ENCODE results near the gene A4GALT. TPM values are rescaled to one million over a fixed set of nuclear protein-coding genes. Genes with fewer than 3 reads are reported as not detected.

A4GALT gene
- total and polyA plus RNA-seq, 2 of the 13 experiments (the other 11 are each of a cell fraction or from before 2014, with no cell fraction given) = 0.09 to 1.1 TPM

DNA sequence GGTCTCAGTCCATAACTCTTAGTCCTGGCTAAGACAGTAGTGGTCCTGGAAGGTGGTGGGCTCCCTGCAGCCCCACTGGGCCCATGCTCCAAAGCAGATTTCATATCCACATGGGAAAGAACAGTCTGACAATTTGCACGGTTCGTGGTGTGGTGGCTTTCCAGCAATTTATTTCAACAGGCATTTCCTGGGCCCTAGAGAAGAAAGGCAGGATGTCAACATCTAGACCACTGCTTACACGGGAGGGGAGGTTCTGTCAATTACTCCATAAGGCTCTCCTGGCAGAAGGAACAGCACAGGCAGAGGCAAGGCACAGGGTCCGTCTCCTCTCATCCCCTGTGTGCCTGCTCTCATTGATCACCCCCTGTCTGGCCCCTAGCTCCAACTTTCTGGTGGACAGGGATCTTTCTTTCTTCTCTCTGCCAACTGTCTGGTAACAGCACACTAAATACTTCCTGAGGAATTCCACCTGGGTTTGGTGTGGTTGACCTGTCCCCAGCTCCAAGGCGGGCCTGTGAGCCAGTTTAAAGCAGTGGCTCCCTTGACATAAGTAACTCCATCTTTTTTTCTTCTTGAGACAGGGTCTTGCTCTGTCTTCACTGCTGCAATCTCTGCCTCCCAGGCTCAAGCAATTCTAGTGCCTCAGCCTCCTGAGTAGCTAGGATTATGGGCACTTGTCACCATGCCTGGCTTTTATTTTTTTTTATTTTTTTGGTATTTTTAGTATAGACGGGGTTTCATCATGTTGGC lies 5.1 kb upstream of the A4GALT start:
- DNase-seq (ENCODE audit: low spot score) = no peak
- WGBS (ENCODE audit: low lambda C conversion rate) = 25% methylated on average over 2 of the region's 6 CpGs
- no TSS peak for BruUV-seq (replicated peaks)
- POLR2A ChIA-PET = no interaction called here
- Histone ChIP-seq H3K79me2 (ENCODE audit: insufficient read depth, low read length) (no peaks in the 10 kb centered on the region), H2AFZ (ENCODE audit: low read length) (no peak overlapping the region), H3K9me3 (ENCODE audit: low read length) (no peaks in the 10 kb centered on the region), H3K4me3 (replicated peaks in 1 of 3; ENCODE audit: insufficient read depth in 1 of 3, low read depth in 2 of 3, low read length in 3 of 3) (no peak overlapping the region), H4K20me1 (ENCODE audit: insufficient read depth, low read length) (no peaks in the 10 kb centered on the region), H3K9ac (ENCODE audit: insufficient read depth, low read depth, low read length) (no peak overlapping the region), H3K4me1 (ENCODE audit: insufficient read depth, low read length) (peaks cover 28% of the 10 kb centered on the region), H3K4me2 (ENCODE audit: low read depth, low read length) (no peak overlapping the region), H3K36me3 (replicated peaks in 1 of 2; ENCODE audit: control insufficient read depth in 1 of 2, insufficient read depth in 2 of 2, low read length in 2 of 2) (no peaks in the 10 kb centered on the region), H3K27me3 (ENCODE audit: control insufficient read depth in 1 of 2, insufficient read depth in 2 of 2, low read length in 2 of 2) (peaks cover 3 to 46% of the 10 kb centered on the region in 2 experiments), H3K27ac (ENCODE audit: extremely low read length, insufficient read depth, low read length) (no peak overlapping the region)
- in situ Hi-C loops (cut with HindIII; ENCODE audit: extremely low pct_ligation_motif_present, low pct_unique_long_range_greater_than_20kb) = no loop called here
- intact Hi-C loops (cut with micrococcal nuclease; ENCODE audit: unreplicated experiment) = no loop called here
- no peak for ATAC-seq
- TF ChIP-seq TP53 (CRISPR knock-in tag; conservative IDR thresholded peaks at IDR 0.05) (no peak), ZNF670 (CRISPR knock-in tag; IDR thresholded peaks at IDR 0.05; ENCODE audit: borderline replicate concordance) (no peak), ZNF326 (CRISPR knock-in tag; IDR thresholded peaks at IDR 0.05; ENCODE audit: borderline replicate concordance) (no peak), ZNF775 (CRISPR knock-in tag; IDR thresholded peaks at IDR 0.05; ENCODE audit: borderline replicate concordance) (no peak), SMAD3 (CRISPR knock-in tag; IDR thresholded peaks at IDR 0.05) (no peak), ZNF354B (CRISPR knock-in tag; IDR thresholded peaks at IDR 0.05) (no peak)
- TF ChIP-seq, protein P1, sequence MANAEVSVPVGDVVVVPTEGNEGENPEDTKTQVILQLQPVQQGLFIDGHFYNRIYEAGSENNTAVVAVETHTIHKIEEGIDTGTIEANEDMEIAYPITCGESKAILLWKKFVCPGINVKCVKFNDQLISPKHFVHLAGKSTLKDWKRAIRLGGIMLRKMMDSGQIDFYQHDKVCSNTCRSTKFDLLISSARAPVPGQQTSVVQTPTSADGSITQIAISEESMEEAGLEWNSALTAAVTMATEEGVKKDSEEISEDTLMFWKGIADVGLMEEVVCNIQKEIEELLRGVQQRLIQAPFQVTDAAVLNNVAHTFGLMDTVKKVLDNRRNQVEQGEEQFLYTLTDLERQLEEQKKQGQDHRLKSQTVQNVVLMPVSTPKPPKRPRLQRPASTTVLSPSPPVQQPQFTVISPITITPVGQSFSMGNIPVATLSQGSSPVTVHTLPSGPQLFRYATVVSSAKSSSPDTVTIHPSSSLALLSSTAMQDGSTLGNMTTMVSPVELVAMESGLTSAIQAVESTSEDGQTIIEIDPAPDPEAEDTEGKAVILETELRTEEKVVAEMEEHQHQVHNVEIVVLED (CRISPR knock-in tag; IDR thresholded peaks at IDR 0.05; ENCODE audit: borderline replicate concordance) = no peak
- TF ChIP-seq, protein P2, sequence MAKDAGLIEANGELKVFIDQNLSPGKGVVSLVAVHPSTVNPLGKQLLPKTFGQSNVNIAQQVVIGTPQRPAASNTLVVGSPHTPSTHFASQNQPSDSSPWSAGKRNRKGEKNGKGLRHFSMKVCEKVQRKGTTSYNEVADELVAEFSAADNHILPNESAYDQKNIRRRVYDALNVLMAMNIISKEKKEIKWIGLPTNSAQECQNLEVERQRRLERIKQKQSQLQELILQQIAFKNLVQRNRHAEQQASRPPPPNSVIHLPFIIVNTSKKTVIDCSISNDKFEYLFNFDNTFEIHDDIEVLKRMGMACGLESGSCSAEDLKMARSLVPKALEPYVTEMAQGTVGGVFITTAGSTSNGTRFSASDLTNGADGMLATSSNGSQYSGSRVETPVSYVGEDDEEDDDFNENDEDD (CRISPR knock-in tag; IDR thresholded peaks at IDR 0.05; ENCODE audit: borderline replicate concordance) = no peak
- TF ChIP-seq, protein P3, sequence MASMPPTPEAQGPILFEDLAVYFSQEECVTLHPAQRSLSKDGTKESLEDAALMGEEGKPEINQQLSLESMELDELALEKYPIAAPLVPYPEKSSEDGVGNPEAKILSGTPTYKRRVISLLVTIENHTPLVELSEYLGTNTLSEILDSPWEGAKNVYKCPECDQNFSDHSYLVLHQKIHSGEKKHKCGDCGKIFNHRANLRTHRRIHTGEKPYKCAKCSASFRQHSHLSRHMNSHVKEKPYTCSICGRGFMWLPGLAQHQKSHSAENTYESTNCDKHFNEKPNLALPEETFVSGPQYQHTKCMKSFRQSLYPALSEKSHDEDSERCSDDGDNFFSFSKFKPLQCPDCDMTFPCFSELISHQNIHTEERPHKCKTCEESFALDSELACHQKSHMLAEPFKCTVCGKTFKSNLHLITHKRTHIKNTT (CRISPR knock-in tag; IDR thresholded peaks at IDR 0.05) = no peak
- FAIRE-seq = no peak
- CTCF ChIA-PET (ENCODE audit: low intra/inter-chr PET ratio, low total read pairs) = no interaction called here

Data from HepG2 (cell line).